NCI-H2227 (cell line): ENCODE data around the gene WWTR1.

Experiments used
- DNase-seq: peaks from one replicate; lab custom pipeline; 2025; ENCODE audit not compliant: unreplicated experiment; lab: John Stamatoyannopoulos, UW

The WWTR1 gene

DNA sequence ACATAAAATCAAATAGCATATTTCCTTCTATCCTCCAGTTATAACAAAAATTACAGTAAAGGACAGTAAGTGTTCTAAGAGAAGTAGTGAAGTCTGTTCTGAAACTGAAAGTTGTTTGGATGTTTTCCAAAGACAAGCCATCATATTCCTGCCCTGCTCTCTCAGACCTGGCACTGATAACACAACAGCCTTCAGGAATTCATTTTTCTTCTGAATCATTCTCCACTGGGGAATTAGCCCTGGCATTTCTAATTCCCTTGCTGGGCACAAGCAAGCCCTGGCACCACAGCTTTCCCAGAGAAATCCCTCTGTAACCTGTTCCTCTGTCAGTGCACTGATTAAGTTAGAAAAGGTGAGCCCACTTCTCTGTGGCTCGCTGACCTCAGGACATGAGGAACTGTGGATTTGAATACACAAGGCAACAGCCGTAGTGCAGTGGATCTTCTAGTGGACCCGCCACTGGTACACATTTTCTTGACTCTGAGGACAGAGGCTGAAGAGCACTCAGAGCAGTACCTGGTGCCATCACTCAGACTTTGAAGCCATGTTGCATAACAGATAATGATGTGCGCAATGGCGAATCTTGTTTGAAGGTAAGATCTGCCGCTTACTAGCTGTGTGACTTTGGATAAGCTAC lies 61.6 kb downstream of the WWTR1 start:
- no peak for DNase-seq

DNA sequence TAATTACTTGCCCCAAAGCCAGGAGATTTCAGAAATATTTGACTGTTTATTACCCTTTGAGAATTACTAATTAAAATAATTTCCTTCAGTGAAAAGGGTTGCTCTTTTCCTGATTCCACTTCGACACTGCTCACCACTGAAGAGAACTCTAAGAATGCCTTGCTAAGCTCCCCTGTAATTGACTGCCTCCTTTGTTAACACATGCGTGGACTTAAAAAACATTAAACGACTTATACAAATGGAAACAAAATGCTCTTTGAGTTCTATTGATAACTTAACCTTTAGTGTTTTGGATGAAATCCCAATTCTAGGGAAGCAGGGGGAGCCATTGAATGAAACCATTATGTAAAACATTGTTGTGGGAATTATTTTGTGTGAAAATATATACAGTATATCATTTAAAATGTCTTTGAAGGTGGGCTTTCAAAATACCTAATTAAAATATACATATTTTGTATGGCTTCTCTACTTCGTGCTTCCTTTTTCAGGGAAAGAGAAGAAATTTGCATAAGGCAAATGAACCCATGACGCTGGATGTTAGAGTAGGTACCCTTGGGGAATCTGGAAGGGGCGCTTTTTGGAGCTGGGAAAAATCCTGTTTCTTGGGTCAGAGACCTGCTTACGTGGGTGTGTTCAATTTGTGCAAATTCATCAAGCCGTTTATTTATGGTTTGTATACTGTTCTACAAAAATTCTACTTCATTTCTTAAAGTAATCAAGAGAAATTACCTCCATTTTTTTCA lies 64.2 kb downstream of the WWTR1 start:
- no peak for DNase-seq

DNA sequence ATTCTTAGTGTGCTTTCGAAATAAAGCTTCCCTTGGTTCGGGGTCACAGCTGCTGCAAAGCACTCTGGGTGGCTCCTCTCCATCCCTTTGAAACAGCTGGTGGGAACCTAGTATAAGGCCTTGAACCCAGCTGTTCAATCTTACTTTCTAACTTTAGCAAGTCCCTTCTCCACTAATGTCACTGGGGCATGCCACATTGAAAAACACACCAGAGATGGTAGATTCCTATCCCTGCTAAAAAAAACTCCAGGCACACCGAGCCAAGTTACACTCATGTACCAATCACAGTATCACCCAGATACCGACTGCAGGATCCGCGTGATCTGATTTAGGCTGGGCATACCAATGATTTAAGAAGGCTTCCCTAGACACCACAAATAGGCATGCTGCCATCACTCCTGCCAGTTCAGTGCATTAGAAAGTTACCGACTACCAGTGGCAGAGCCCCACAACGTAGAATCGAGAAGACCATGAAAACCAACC lies 65.0 kb downstream of the WWTR1 start:
- no peak for DNase-seq

DNA sequence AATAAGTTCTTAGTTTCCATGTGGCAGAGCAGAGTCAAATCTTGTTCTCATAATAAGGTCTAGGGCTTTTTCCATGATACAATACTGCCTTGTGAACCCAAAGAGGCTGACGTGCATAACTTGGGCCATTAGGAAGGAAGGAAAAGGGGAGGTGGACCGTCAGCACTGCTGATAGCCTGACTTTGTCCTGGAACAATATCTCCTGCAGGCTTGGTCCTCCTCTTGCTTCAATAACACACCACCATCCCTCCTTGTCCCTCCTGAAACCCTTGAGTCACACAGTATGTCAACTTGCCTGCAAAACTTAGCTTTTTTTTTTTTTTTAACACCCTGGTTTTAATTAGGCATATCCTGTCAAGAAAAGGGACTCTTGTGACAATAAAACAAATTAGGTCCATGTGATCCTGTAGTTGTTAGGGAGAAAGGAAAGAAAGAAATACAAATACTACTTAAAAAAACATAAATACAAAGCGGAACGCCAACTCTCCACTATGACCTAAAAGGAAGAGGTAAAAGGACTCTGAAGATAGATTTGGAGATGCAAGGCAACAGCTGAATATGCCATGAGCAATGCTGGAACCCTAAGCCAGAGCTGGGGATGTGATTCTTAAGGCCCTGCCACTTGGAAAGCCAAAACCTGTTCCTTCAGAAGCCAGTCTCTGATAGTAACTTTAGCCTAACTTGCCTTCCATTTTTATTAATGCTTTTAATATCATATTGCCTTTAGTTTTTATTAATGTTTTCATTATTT lies 67.0 kb downstream of the WWTR1 start:
- DNase-seq, result no peak

DNA sequence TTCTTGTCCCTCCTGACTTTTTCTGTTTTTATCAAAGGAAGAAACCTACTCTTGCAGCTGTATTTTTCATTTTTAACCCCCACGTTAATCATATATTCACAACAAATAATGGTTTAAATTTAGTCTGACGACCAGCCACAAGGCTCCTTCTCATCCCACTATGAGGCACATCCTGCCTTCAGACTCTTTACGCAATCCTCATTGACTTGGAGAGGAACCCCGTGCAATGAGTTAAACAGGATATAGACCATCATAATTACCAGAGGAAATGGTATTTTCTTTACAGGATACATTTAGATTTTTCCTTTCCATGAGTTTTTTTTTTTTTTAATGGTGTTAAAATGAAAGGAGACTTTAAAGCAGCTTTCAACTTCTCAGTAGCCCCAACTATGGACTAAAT lies 68.5 kb downstream of the WWTR1 start:
- no peak for DNase-seq

DNA sequence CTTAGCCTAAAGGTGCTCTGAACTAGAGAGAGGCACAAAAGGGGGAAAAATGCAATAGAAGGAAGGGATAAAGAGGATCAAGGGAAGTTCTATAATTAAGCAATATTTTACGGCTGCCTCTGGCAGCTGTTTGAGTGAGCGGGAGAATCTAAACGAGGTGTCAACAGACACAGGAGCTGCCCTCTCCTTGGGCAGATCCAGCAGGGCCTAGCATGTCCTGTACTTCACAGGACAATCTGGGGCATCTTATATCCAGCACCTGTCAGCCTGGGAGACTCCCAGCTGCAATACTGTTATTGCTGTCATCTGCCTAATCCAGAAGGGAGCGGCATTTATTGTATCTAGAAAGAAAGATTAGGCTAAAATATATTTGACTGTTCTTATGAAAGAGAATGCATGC lies 68.9 kb downstream of the WWTR1 start:
- DNase-seq, result no peak

DNA sequence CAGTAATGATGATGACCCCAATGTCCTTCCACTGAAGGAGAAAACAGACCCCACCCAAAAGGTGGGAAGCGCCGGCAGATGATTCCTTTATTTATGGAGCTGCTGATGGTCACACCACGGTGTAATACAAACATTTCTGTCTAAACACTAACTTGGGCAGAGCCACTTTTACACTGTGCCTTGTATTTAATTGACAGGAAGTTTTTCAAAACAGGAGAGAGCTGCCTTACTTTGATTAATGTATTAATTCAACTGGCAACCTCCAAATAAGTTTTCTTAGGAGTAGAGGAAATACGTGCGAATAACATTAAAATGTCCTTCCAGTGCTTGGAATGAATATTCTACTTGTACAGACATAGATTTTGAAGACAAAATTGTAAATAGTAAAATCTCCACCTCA lies 70.4 kb downstream of the WWTR1 start:
- no peak for DNase-seq

DNA sequence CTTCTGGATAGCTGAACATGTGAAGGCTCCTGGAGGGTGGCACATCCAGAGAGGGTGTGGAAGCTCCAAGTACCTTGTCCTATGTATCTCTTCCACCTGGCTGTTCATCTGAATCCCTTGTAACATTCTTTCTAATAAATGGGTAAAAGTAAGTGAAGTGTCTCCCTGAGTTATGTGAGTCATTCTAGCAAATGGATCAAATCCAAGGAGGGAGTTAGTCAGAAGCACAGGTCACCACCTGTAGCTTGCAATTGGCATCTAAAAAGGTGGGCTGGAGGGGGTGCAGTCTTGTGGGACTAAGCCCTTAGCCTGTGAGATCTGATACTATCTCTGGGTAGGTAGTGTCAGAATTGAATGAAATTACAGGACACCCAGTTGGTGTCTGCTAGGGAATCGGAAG lies 71.0 kb downstream of the WWTR1 start:
- no peak for DNase-seq

DNA sequence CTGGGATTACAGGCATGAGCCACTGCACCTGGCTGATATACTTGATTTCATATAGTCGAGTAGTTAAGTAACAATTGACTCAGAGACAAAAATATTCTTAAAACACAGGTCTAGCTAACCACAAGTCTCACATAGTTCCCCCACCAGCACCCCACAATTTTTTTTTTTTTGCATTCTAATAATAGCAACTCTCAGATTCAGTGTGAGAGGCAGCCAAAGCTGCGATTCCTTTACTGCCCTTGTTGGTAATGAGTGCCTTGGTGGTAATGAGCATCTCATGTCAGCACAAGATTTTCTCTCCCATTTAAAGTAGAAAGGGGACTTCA lies 72.5 kb downstream of the WWTR1 start:
- DNase-seq, result no peak

DNA sequence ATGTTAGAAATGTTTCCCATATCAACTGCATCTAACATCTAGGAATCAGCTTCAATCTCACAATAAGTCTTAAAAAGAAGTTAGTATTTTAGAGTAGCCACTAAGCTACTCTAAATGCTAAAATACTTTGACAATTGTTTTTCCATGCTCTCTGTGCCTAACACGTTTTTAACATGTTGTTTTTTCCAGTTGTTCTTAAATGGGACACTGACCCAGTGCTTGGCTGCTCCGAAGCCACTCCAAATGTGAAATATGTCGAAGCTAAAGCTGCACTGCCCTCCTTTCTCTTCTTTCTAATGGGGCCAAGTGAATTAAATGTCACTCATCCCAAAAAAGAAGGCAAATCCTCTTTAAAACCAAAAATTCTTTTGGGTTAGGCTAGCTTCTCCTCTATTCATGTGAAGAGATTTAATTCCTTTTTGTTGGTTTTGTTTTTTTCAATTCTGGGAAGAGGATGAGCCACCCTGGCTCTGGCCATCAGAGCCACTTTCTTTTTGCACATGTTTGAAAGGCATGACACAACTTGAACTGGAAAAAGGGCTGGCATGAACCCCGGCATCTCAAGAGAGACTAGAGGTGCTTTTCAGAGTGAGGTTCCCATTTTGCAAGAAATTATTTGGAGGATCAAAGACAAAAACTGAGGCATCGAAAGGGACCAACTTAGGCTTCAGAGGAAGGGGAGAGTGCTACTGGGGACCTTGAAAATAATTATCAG lies 73.7 kb downstream of the WWTR1 start:
- DNase-seq, result no peak

DNA sequence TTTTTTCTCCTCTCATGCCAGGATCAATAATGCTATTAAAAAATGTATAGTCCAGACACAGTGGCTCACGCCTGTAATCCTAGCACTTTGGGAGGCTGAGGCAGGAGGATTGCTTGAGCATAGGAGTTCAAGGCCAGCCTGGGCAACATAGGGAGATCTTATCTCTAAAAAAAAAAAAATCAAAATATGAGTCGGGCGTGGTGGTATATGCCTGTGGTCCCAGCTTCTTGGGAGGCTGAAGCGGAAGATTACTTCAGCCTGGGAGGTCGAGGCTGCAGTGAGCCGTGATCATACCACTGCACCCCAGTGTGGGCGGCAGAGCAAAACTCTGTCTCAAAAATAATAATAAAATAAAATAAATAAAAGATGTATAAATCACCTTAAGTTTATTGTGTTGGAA lies 75.4 kb downstream of the WWTR1 start:
- no peak for DNase-seq

DNA sequence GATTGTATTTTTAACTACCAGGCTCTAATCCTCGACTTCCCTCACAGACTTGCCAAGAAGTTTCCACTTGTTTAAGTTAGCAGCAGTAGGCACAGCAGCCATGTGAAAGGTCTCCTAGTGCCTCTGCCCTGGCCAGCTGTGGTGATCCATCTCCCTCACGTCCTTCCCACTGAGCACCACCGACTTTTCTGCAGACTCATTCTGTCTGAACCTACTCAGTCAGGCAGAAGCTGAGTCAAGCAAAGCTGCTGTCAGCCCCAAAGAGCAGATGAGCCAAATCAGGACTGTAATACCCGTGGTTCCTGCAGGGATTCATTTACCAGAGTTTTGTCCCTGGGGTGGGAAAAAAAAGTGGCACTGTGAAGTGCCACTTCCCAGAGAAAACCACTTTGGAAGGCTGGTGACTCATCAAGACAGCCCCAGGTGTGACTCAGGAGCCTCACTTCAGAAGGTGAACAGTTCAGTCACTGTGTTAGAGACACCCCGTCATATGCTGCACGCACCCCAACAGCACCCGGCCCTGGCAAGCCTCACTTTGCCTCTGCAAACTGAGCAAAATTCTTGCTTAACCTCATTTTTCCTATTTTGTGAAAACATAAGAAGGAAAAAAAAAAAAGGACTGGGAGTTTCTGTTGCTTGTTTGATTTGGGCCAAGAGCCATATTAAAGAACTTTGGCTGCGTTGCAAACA lies 76.0 kb downstream of the WWTR1 start:
- no peak for DNase-seq

DNA sequence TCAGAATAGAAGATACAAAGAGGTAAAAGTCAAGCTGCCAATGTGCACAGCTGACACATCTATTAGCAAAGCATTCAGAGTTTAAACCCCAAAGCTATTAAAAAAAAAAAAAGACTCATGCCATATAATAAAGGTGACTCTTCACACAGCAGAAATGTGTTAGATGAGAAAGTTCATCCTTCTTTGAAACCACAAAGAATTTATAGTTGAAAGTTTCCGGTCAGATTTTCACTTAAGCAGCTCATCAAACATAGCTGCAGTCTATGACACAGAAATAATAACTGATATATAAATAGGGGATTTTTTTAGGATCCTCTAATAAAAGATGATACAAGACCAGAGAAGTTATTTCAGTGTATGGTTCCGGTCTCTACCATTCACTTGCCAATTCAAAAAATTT lies 76.6 kb downstream of the WWTR1 start:
- DNase-seq, result no peak

DNA sequence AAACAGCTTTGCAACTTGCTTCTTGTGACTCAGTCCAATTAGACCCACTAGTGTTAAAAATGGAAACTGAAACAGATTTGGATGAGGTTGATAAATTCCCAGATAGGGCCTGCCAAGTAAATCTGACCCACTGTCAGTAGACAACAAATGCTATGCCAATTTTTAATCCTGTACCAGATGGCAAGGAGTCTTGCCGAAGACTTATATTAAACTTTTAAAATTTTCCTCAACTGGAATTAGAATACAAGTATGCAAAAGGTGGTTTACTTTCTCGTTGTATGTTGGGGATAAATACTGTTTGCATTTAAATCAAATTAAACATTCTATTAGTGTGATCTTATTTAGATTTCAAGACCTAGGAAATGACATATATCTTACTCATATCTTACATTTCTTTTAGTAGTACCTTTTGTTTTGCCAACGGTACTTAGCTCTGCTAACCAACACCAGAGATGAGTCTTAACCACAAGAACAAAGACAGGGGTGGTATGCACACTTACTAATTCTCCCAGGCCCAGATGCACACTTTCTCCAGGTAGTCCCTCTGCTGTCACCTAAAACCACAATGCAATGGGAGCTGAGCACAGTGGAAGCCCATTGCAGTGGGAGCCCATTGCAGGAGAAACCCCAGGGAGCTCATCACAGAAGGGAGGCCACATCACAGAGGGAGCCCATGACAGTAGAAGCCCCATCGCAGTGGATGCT lies 77.8 kb downstream of the WWTR1 start:
- DNase-seq, result no peak

DNA sequence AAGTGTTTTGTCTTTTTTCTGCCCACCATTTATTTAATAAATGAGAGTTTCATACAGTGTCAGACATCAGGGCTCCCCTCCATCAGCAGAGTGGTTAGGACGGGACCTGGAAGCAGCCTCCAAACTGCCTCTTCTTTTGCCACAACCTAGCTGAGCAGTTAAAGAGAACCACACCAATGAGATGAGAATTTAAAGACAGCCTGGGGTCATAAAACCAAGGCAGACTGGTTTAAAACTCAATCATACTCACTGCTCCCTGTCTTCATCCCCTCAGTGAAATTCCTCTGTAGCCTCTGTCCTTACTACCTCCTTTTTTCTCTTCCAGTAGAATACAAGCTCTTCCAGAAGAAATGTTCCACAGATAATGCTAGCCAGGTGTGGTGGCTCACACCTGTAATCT lies 78.7 kb downstream of the WWTR1 start:
- DNase-seq, result no peak

DNA sequence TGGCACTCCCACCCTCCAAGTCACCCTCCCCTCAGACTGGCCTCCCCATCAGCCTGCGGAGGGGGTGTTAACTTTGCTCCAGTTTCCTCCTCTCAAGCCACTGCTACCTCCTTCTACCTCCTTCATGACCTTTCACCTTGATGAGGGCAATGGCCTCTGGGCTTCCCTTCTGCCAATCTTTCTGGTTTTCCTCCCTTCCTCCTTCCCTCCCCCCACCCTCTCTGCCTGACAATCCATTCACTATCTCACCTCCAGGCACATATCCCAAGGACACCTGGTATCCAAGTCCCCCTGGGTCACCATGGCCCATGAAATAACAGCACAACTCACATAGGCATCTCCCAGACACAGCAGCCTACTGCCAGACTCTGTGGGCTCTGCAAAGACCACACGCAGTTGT lies 80.0 kb downstream of the WWTR1 start:
- DNase-seq, result no peak

DNA sequence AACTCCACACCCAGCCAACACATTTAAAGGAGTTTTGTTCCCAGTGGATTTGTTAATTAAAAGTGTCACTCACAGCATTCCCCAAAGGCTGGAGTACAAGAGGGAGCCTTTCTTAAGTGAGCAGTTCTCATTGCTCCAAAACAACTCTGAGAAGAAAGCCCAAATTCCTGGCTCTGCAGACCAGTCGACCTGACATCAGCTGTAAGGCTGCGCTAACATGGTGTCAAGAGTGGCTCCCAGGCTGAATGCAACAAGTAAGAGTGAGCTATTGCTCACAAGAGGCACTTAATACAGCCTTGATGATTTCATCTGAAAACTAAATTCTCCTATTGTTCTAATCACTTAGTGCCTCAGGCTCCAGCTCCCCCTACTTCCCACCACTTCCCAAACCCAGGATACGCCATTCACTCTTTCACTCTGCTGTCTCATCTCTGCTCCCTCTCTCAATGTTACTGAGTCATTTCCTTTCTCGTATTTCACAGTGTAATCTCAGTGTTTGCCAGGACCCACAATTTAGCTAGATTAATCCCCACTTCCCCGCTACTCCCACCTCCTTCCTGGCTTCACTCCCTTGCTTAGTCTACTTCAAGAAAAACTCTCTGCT lies 81.8 kb downstream of the WWTR1 start:
- DNase-seq, result no peak

DNA sequence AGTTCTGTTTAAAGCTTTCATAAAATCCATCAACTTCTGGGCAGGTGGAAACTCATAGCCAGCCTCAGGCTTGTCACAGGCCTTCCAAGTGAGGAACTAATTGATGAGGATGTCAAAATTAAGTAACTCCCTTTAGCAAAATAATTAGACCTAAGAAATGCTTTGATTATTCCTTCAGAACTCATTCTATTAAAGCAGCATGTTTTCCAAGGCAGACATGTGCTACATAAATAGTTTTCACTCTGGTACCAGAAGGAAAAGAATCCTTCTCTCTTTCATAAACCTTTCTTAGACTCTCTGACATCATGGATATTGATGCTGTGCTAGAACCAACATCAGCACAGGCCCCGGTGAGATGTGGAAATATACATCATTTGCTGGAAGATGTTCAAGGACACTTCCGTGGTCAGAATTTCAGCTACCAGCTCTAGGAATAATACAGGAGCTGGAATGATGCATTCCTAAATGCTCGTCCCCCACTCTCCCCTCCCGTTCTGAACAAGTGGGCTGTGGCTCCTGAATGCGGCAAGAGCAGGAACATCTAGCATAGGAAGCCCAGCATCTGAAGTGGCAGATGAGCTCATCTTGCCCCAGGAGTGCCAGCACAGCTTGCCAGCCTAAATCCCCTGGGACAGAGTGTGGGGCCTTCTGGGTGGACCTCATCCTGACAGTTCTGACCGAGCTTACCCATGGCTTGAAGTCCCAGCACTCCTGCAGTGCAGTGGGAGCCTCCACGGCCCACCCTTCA lies 82.4 kb downstream of the WWTR1 start:
- no peak for DNase-seq

DNA sequence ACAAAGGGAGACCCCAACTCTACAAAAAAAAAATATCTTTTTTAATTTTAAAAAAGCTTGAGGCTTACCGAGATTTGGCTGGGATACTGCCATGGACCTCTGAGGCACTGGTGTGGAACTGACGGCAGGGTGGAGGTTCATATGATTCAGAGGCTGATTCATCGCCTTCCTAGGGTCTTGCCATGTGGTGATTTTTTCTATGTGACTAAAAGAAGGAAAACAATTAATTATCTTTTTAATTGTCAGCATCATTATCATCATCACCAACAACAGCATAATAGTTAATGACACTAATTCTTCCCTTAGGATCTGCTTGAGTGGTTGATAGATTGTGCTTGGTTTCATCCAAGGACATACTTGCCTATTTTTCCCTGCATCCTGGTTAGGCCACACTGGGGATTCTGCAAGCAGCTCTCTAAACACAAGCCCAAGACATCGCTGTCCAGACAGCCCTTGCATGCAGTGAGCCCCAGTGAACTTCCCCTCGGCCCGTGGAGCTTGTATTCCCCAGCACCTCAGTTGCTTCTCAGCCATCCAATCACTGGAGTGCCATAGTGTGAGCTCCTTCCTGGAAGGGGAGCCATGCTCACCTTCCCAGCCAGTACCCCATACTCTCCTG lies 84.9 kb downstream of the WWTR1 start:
- DNase-seq, result no peak
